ENCODE data around the gene ZNF414.

The ZNF414 gene

DNA sequence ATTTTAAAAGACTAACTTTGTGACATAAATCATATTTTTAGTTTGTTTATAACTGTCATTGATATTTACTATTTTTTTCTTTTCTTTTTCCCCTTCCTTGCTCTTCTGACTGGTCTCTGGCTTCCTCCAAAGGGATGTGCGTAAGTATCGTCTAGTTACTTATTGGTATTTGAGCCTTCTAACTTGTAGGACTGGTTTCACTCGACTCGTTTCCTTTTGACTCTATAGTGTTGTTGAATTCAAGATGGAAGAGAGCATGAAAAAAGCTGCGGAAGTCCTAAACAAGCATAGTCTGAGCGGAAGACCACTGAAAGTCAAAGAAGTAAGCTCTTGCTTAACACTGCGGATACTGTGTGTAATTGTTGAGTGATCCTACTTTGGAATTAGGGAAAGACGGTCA, 50.6 kb downstream of the ZNF414 start:
- no peak for DNase-seq (ENCODE audit: low spot score)

DNA sequence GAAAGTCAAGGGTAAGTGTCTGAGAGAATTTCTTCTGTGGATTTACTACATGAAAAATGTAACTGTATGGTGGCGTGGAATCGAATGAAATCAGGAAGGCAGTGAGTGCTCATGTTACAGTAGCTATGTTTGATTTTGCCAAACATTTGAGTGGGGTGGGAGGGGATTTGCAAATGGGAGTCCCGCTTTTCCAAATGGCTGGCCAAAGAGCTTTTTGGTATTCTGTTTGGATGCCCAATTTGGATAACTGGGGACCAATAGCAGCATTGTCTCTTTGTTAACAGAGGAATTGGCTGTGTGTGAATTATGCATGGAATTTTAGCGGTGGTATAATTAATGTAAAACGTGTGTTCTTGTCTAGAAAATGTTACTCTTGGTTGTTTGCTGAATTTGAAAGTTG, 51.4 kb downstream of the ZNF414 start:
- DNase-seq (ENCODE audit: low spot score), result no peak

DNA sequence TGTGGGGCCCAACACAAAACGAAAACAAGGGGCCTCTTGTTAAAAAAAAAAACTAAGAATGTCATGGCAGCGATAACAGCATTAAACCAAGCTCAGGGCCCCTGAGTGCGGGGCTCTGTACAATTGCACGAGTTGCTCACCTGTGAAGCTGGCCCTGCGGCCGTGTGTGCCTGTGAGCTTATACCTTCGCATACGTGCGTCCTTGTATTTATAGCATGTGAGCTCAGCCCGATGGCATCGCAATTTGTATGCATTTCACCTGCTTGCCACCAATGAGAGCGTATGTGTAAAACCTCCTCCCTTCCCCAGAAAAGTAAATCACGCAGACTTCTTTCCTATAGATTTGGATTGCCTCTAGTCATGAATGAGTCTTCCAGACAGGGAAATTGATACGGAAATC, 52.1 kb downstream of the ZNF414 start:
- DNase-seq (ENCODE audit: low spot score), result no peak

GRCh38 chr19:8461376-8461775, 52.6 kb downstream of the ZNF414 start:
- no peak for DNase-seq (ENCODE audit: low spot score)

GRCh38 chr19:8460516-8461298, 53.3 kb downstream of the ZNF414 start:
- DNase-seq (ENCODE audit: low spot score), result no peak
